ENCODE measurements around the gene NDUFAF2. TPM values are rescaled to one million over a fixed set of nuclear protein-coding genes. Genes with fewer than 3 reads are reported as not detected.

NDUFAF2 gene
- total RNA-seq, 1 donor from 2014 or later: 21.3 TPM

GRCh38 chr5:60927450-60927849 lies 17.6 kb upstream of the NDUFAF2 start:
- Mint-ChIP-seq H3K27me3 (ENCODE audit: low read depth) (no peaks in the 10 kb centered on the region), H3K36me3 (peaks cover 8% of the 10 kb centered on the region), H3K4me1 (no peaks in the 10 kb centered on the region), H3K9me3 (no peaks in the 10 kb centered on the region), H3K4me3 (no peak overlapping the region), H3K27ac (no peak overlapping the region)
- no peak for TF ChIP-seq CTCF (IDR thresholded peaks at IDR 0.05; ENCODE audit: unreplicated experiment)
- no peak for DNase-seq (ENCODE audit: low spot score in 2 of 2, unreplicated experiment in 2 of 2)

- no peaks in the 10 kb centered on the region for H3K27me3 Mint-ChIP-seq (ENCODE audit: low read depth)
- peak; percentile 25 for TF ChIP-seq CTCF (IDR thresholded peaks at IDR 0.05; ENCODE audit: unreplicated experiment)
- H3K4me1 Mint-ChIP-seq: no peaks in the 10 kb centered on the region
- no peak overlapping the region for H3K4me3 Mint-ChIP-seq
- peaks cover 5% of the 10 kb centered on the region for H3K9me3 Mint-ChIP-seq
- H3K36me3 Mint-ChIP-seq: peaks cover 8% of the 10 kb centered on the region
- no peak for DNase-seq (ENCODE audit: low spot score in 2 of 2, unreplicated experiment in 2 of 2)
- H3K27ac Mint-ChIP-seq: no peak overlapping the region
Observed at GRCh38 chr5:60929024-60929423, 16.0 kb upstream of the NDUFAF2 start.

- no peaks in the 10 kb centered on the region for H3K27me3 Mint-ChIP-seq (ENCODE audit: low read depth)
- H3K27ac Mint-ChIP-seq: no peak overlapping the region
- no peak for TF ChIP-seq CTCF (IDR thresholded peaks at IDR 0.05; ENCODE audit: unreplicated experiment)
- peaks cover 4% of the 10 kb centered on the region for H3K9me3 Mint-ChIP-seq
- no peak for DNase-seq (ENCODE audit: low spot score in 2 of 2, unreplicated experiment in 2 of 2)
- no peak overlapping the region for H3K4me3 Mint-ChIP-seq
- H3K36me3 Mint-ChIP-seq: peaks cover 8% of the 10 kb centered on the region
- H3K4me1 Mint-ChIP-seq: peaks cover 13% of the 10 kb centered on the region
Observed at GRCh38 chr5:60943624-60944023, 1.4 kb upstream of the NDUFAF2 start.

GRCh38 chr5:60945813-60946187 lies 795 bp downstream of the NDUFAF2 start:
- Mint-ChIP-seq H3K27me3 (ENCODE audit: low read depth) (no peaks in the 10 kb centered on the region), H3K4me3 (no peak overlapping the region), H3K27ac (peak overlapping the region; percentile 93), H3K4me1 (peaks cover 13% of the 10 kb centered on the region), H3K36me3 (peaks cover 7% of the 10 kb centered on the region), H3K9me3 (peaks cover 10% of the 10 kb centered on the region)
- no peak for TF ChIP-seq CTCF (IDR thresholded peaks at IDR 0.05; ENCODE audit: unreplicated experiment)
- DNase-seq (ENCODE audit: low spot score in 2 of 2, unreplicated experiment in 2 of 2): no peak

GRCh38 chr5:60948738-60949137 lies 3.7 kb downstream of the NDUFAF2 start:
- Mint-ChIP-seq H3K27me3 (ENCODE audit: low read depth) (no peaks in the 10 kb centered on the region), H3K27ac (no peak overlapping the region), H3K4me1 (peaks cover 7% of the 10 kb centered on the region), H3K36me3 (peaks cover 7% of the 10 kb centered on the region), H3K9me3 (peaks cover 10% of the 10 kb centered on the region), H3K4me3 (no peak overlapping the region)
- DNase-seq (ENCODE audit: low spot score in 2 of 2, unreplicated experiment in 2 of 2): no peak
- no peak for TF ChIP-seq CTCF (IDR thresholded peaks at IDR 0.05; ENCODE audit: unreplicated experiment)

GRCh38 chr5:60955239-60955638 lies 10.2 kb downstream of the NDUFAF2 start:
- DNase-seq (ENCODE audit: low spot score in 2 of 2, unreplicated experiment in 2 of 2): no peak
- H3K9me3 Mint-ChIP-seq: peaks cover 13% of the 10 kb centered on the region
- no peaks in the 10 kb centered on the region for H3K4me1 Mint-ChIP-seq
- H3K4me3 Mint-ChIP-seq: no peak overlapping the region
- H3K27me3 Mint-ChIP-seq (ENCODE audit: low read depth): no peaks in the 10 kb centered on the region
- peaks cover 9% of the 10 kb centered on the region for H3K36me3 Mint-ChIP-seq
- TF ChIP-seq CTCF (IDR thresholded peaks at IDR 0.05; ENCODE audit: unreplicated experiment): no peak
- no peak overlapping the region for H3K27ac Mint-ChIP-seq
